Measurements from ENCODE around the gene CCKAR. TPM values are rescaled to one million over a fixed set of nuclear protein-coding genes. Genes with fewer than 3 reads are reported as not detected.

The CCKAR gene
- total RNA-seq, 1 donor from 2014 or later, result not detected

DNA sequence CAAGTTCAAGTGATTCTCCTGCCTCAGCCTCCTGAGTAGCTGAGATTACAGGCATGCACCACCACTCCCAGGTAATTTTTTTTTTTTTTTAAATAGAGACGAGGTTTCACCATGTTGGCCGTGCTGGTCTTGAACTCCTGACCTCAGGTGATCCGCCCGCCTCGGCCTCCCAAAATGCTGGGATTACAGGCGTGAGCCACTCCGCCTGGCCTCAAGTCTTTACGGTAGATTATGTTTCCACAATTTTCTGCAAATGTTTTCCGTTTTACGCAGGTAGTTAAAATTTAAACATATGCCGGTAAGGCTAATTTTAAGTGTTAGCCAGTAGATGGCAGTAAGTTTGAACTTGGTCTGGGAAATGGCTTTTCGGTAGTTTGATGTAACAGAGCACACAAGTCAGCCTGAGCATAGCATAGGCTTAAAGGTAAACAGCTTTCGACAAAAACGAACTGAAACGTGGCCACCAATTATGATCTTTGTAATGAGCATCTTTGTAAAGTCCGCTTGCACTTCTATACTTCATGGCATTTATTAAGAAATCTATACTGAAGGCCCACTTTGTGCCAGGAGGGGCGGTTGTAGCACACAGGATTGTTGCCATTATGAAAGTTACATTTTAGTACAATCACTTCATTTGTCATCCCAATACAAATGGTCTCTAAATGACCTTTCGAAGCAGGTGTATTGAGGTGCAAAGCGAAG lies 31.1 kb downstream of the CCKAR start:
- peak; percentile 67 to 76 for DNase-seq (ENCODE audit: low read depth in 2 of 2)

- DNase-seq (ENCODE audit: low read depth in 2 of 2), result no peak
These were observed 32.1 kb downstream of the CCKAR start for GRCh38 chr4:26458157-26458561.

DNA sequence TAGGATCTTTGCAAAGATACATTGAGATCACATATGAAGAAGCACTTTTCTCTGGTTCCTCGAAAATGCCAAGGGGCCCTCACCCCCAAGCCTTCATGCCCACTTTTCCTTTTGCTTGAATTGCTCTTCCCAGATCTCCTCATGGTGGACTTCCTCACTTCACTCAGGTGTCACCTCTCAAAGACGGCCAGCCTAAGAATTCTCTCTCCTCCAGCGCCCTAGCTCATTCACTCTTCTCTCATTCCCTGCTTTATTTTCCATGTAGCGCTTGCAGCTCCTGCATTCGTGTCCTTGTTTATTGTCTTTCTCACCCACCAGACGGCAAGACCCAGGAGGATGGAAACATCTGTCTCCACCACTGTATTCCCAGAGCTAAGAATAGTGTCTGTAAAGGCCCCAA lies 32.9 kb downstream of the CCKAR start:
- DNase-seq (ENCODE audit: low read depth in 2 of 2), result no peak

- DNase-seq (ENCODE audit: low read depth in 2 of 2), result no peak
These were observed 34.7 kb downstream of the CCKAR start for GRCh38 chr4:26455571-26455970.

DNA sequence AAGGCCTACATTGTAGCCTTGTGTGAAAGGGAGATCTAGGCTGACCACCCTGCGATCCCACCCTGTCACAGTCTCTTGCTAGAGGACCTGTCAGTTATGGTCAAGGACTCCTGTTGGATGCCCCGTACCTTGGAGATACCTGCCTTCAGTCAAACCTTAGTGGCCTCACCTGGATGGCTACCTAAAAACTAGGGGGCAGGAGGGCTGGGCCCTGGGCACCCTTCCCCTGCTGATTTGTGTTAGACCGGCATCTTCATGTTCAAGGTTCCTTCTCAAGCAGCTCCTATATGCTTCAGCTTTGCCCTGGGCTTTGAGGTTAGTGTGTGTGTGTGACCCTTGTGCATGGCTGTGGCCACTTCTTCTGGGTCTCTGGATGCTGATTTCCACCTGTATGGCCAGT lies 35.3 kb downstream of the CCKAR start:
- DNase-seq (ENCODE audit: low read depth in 2 of 2), result no peak

DNA sequence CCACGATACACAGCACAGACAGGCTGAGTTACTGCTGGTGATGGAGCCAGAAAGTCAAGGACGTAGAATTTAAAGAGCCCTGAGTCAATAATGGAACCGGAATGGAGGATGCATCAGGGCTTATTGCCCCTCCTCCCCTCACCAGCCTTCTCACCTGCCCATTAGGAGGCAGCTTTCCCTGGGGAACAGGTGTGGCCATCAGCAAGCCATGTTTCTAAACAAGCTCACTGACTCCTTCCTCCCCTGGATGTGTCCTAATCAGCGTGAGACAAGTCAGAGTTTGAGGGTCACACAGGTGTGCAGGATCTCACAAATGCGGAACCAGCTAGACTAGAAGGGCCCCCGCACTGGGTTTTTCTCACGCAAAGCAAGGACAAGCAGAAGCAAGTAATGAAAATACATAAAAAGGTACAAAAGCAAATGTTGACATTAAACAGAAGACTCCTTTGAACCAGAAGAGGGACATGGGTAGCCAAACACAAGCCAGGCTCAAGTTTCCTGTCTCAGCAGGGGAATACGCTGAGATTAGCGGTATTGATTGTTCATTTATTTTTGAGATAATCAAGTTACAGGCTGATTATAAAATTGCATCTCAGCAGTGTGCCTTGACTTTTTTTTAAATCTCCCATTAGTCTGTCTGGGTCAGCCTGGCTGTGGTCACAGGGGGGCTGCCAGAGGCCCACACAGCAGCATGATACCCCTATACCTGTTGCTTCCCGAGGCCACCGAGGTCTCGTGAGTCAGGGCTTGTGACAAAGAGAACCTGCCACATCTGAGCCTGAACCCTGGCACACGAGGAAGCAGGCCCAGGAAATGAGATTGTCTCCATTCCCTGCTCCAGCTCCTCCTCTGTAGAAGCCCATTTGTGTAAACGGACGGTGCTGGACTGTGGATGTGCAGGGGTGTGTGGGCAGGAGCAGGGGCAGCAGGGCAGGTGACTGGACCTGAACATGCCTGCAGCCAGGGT lies 37.4 kb downstream of the CCKAR start:
- DNase-seq (ENCODE audit: low read depth in 2 of 2), result no peak

DNA sequence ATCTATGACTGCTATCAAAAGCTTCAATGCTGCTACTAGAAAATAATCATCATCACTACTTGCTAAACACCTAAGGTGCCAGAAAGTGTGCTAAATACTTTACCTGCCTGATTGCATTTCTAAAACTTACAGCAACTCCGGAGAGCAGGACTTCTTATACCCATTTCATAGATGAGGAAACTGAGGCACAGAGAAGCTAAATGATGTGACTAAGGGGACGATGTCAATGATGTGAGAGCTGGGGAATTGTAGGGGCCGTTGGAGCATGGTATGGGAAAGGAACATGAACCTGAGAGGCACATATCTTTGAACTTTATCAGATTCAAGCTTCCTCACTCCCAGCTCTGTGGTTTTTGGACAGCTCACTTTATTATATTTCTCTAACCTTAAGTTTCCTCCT lies 38.7 kb downstream of the CCKAR start:
- no peak for DNase-seq (ENCODE audit: low read depth in 2 of 2)

- DNase-seq (ENCODE audit: low read depth in 2 of 2), result no peak
These were observed 39.9 kb downstream of the CCKAR start for GRCh38 chr4:26450418-26450817.

DNA sequence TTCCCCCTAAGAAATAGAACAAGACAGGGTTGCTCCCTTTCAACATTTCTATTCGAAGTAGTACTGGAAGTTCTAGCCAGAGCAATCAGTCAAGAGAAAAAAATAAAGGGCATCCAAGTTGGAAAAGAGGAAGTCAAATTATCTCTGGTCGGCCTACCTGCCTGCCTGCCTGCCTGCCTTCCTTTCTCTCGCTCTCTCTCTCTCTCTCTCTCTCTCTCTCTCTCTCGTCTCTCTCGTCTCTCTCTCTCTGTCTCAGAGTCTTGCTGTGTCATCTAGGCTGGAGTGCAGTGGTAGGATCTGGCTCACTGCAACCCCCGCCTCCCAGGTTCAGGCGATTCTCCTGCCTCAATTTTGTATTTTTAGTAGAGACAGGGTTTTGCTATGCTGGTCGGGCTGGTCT lies 42.9 kb downstream of the CCKAR start:
- DNase-seq (ENCODE audit: low read depth in 2 of 2), result no peak

DNA sequence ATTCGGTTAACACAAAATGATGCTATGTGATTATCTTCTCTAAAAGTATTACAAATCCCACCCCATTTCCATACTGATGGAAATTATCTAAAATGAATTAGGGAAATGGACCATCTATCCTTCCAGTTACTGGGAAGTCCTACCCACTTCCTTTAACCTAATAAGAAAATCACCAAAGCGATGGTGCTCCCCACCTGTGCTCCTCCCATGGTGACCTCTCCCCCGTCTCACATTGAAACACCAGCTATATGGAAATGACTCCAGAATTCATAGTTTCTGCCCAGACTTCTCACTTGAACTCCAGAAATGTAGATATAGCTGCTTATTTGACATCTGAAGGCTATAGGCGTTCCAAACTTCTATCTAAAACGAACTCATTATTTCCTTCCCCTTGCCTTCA lies 48.5 kb downstream of the CCKAR start:
- DNase-seq (ENCODE audit: low read depth in 2 of 2), result no peak

DNA sequence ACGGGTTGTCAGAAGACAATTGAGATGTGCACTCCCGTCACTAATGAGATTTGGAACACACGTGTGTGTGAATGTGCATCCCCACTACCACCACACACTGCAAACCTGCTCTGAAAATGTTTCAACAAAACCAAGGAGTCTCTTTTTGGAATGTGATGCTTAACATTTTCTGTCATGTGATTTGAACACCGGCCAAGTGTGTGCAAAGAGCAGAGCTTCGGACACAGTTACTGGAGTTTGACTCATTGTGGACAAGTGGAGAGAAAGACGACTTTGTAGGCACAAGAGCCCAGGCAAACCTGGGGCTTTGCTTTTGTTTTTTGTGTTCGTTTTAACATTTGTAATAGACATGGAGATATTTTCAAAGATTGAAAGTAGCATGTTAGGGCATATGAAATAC lies 49.2 kb downstream of the CCKAR start:
- no peak for DNase-seq (ENCODE audit: low read depth in 2 of 2)

GRCh38 chr4:26434030-26434639 lies 56.1 kb downstream of the CCKAR start:
- DNase-seq (ENCODE audit: low read depth in 2 of 2), result no peak

GRCh38 chr4:26433556-26433955 lies 56.7 kb downstream of the CCKAR start:
- DNase-seq (ENCODE audit: low read depth in 2 of 2), result no peak

DNA sequence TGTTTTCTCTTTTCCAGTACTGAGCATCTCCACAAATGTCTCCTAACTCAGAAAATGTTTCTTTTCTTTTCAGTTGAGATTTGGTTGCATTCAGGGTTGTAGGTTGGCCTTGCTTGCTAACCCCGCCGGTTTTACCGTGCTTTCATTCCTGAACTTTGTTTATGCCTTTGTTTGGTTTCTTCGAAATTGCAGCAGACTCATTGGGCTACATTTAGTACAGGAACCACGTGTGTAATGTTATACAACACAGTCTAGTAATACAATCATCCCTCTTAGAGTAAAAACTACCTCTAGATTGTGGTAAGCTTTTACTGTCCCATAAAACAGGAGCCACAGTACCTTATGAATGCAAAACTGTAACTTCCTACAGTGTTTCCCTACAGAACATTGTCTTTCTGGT lies 57.9 kb downstream of the CCKAR start:
- DNase-seq (ENCODE audit: low read depth in 2 of 2), result no peak

GRCh38 chr4:26431461-26432180 lies 58.7 kb downstream of the CCKAR start:
- DNase-seq (ENCODE audit: low read depth in 2 of 2), result no peak

Other genes starting within 250 kb of the CCKAR start
- gene RBPJ, start 169.5 kb downstream of the CCKAR start, total RNA-seq, result 41.4 and 42.3 TPM in 2 replicates
- gene TBC1D19, start 93.6 kb upstream of the CCKAR start, total RNA-seq, result 5.2 and 7.3 TPM in 2 replicates

Data from lung microvascular endothelial cell (primary cell).